Transverse colon (tissue), 3 donors: ENCODE results near the gene ZNF420.

Source experiments
- CTCF ChIP-seq, 5 experiments: fragments of 200-600 bp in 3 of 5; fragments of 450-650 bp in 2 of 5; sonication (generic) in 3 of 5; IDR thresholded peaks; 1 replicate in 2 of 5; 2 replicates in 3 of 5; pipeline ENCODE4 v1.5.1; 2016 to 2017; ENCODE audit warnings: antibody characterized with exemption in 5 of 5, inconsistent platforms in 3 of 5, mild to moderate bottlenecking in 2 of 5, moderate library complexity in 1 of 5
- POLR2A ChIP-seq: fragments of 450-650 bp; IDR thresholded peaks from one replicate; pipeline ENCODE4 v1.6.1; 2016; ENCODE audit warnings: antibody characterized with exemption, mild to moderate bottlenecking, moderate library complexity

DNA sequence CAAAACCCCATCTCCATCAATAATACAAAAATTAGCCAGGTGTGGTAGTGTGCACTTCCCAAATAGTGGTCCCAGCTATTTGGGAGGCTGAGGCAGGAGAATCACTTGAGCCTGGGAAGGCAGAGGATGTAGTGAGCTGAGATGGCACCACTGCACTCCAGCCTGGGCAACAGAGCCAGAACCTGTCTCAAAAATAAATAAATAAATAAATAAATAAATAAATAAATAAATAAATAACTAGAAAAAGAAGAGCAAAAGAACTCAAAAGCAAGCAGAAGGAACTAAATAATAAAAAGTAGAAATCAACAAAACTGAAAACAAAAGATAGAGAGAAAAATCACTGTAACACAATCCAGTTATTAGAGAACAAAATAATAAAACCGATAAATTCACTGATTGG is 81.9 kb downstream of the ZNF420 start:
- no peak for TF ChIP-seq CTCF (IDR thresholded peaks at IDR 0.05)
- no peak for TF ChIP-seq POLR2A
